Lower leg skin (tissue), 3 donors: ENCODE data around the gene ADORA1.

Experiments used
- POLR2A ChIP-seq, 2 donors: fragments of 450-650 bp; IDR thresholded peaks; one replicate each; pipeline ENCODE4 v1.6.1; 2016 to 2017; ENCODE audit warnings: antibody characterized with exemption in 2 of 2, mild to moderate bottlenecking in 1 of 2, moderate library complexity in 1 of 2
- TF ChIP-seq, protein P1 (sequence below), 3 donors: fragments of 450-650 bp; IDR thresholded peaks; one replicate each; pipeline ENCODE4 v1.5.1; 2016; ENCODE audit warnings: antibody characterized with exemption in 3 of 3, mild to moderate bottlenecking in 3 of 3, moderate library complexity in 2 of 3

DNA sequence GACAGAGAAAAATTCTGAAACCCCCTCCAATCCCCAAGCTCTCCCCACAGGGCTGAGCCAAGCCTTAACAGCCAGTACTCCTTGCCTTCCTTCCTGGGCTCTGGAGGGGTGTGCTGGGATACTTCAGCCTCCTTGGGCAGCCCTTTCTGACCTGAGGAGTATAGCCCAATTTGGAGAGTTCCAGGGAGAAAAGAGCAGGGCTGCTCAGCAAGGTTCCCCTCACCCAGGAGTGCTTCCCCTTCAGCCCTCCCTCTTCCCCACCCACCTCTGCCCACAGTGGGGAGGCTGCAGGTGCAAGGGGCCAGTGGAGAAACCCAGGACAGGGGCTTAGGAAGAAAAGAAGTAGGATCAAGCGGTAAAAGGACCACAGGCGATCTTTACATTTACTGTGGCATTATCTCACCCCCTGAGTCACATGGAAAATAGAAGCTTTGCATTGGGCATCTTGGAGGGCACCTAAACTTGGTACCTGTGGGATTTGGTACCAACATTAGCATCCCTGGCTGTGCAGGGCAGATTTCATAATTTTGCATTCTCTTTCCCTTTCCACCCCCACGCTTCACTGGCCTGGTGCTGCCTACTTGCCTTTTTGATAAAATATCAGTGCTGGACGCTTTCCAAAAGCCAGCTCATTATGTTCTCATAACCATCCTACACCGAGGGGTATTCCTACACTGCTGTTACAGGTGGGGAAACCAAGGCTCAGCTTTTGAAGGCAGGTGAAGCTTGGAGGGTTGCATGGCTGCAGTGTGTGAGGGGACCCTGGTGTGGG is 2.8 kb upstream of the ADORA1 start:
- TF ChIP-seq, protein P1, sequence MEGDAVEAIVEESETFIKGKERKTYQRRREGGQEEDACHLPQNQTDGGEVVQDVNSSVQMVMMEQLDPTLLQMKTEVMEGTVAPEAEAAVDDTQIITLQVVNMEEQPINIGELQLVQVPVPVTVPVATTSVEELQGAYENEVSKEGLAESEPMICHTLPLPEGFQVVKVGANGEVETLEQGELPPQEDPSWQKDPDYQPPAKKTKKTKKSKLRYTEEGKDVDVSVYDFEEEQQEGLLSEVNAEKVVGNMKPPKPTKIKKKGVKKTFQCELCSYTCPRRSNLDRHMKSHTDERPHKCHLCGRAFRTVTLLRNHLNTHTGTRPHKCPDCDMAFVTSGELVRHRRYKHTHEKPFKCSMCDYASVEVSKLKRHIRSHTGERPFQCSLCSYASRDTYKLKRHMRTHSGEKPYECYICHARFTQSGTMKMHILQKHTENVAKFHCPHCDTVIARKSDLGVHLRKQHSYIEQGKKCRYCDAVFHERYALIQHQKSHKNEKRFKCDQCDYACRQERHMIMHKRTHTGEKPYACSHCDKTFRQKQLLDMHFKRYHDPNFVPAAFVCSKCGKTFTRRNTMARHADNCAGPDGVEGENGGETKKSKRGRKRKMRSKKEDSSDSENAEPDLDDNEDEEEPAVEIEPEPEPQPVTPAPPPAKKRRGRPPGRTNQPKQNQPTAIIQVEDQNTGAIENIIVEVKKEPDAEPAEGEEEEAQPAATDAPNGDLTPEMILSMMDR (IDR thresholded peaks at IDR 0.05) = no peak
- TF ChIP-seq POLR2A (IDR thresholded peaks at IDR 0.05) = no peak
